GM12801 (cell line): Measurements from ENCODE around the gene NR2E1.

Experiments
- TF ChIP-seq, protein P1 (sequence below): IDR thresholded peaks from one replicate; pipeline ENCODE4 v1.5.1; 2011; ENCODE audit warnings: control low read depth; ENCODE audit not compliant: insufficient read length; ENCODE audit errors: extremely low read depth

The NR2E1 gene

DNA sequence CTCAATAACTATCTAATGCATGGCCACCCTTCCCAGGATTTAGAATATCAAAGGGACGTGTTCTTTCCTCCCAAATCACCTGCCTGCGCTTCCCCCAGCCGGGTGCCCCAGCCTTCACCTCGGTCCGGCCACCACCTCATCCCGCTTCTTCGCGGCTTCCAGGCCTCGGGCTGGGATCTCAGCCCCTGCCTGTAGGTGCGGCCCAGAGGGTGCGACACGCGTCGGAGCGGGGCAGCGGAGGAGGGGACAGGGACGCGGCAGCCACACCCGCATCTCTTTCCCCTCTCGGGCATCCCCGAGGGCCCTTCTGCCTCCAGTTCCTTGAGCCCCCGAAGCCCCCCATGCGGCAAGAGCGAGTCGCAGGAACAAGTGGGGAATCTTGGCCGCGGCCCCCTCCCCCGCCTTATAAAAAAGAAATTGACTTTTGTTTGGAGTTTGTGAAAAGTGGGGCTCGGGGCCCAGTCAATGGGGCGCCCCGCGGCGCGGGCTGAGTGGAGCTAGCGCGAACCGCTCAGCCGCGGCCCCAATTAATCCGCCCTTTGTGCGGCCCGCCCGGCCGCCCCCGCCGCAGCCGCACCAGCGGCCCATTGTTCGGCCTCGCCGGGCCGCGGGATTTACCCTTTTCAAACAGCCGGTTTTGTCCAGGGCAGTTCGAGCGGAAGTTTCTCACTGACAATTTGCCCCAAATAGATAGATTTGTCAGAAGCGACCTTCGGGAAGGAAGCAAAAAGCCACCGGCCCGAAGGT lies 8.4 kb upstream of the NR2E1 start:
- TF ChIP-seq, protein P1, sequence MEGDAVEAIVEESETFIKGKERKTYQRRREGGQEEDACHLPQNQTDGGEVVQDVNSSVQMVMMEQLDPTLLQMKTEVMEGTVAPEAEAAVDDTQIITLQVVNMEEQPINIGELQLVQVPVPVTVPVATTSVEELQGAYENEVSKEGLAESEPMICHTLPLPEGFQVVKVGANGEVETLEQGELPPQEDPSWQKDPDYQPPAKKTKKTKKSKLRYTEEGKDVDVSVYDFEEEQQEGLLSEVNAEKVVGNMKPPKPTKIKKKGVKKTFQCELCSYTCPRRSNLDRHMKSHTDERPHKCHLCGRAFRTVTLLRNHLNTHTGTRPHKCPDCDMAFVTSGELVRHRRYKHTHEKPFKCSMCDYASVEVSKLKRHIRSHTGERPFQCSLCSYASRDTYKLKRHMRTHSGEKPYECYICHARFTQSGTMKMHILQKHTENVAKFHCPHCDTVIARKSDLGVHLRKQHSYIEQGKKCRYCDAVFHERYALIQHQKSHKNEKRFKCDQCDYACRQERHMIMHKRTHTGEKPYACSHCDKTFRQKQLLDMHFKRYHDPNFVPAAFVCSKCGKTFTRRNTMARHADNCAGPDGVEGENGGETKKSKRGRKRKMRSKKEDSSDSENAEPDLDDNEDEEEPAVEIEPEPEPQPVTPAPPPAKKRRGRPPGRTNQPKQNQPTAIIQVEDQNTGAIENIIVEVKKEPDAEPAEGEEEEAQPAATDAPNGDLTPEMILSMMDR, result no peak

- TF ChIP-seq, protein P1, result no peak
Observed at GRCh38 chr6:108157981-108158525, 7.8 kb upstream of the NR2E1 start.

- TF ChIP-seq, protein P1, result no peak
Observed at GRCh38 chr6:108159981-108160380, 5.8 kb upstream of the NR2E1 start.

- TF ChIP-seq, protein P1, result no peak
Observed at GRCh38 chr6:108161724-108162282, 4.0 kb upstream of the NR2E1 start.

DNA sequence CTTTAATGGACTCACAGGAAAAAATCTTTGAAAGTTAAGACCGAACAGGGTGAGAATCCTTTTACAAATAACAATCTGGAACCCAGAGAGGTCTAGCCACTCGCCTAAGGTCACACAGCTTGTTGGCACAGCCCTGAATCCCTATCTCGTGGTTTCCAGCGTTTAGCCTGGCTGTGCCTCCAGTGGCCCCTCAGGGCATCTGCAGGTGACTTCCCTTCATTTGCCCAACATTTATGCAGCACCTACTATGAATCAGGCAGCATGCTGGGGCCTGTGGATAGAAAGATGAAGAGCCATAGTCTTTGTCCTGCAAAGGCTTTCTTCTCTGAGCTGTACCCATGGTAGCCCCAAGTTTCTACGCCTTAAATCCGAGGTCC lies 2.6 kb upstream of the NR2E1 start:
- TF ChIP-seq, protein P1, result no peak

DNA sequence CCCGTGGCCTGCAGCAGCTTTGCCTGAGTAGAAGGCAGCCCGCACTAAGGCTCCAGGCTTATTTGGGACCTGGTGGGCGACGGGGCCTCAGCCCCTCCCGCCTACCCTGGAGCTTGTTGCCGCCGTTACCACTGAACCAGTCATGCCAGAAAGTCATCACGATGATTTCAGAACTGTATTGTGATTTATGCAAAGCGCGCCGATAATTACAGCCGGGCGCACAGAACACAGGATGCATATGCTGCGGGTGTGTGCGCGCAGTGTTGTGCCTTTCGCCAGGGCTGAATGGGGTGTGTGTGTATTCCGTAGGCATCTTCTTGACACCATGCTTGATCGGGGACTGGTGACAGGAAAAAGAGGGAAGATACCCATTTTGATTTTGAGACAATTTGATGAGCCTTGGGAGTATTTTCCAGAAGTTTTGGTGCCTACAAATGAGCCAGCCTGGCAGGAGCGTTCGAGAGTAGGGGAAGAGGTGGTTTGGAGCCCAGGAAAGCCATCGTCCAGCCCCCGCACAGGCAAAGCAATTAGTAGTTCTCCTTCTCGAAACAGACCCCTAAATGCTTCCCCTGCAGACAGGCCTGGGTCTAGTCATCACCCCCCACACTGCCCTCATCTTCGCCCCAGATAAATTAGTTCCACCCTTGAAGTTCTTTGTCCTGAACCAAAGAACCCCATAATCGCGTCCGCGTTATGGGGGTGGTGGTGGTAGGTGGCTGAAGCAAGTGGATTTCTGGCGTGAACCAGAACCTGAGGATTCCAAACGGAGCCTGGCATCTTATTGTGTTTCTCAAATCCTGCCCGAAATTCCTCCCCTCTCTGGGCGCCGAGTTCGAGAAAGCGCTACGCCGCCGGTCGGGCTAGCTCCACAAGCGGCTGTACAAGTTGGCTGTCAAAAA lies 1.9 kb upstream of the NR2E1 start:
- TF ChIP-seq, protein P1, result no peak

GRCh38 chr6:108164543-108164814 lies 1.3 kb upstream of the NR2E1 start:
- TF ChIP-seq, protein P1, result no peak
